SK-N-MC (cell line): ENCODE data around the gene ANTXR2.

Experiments
- EZH2 ChIP-seq: fragments of 200-600 bp; sonication (generic); IDR thresholded peaks from one replicate; pipeline ENCODE4 v1.6.1; 2017; ENCODE audit warnings: antibody characterized with exemption
- FOXP2 ChIP-seq: optimal IDR thresholded peaks from 2 replicates; pipeline ENCODE3; 2011; ENCODE audit warnings: mild to moderate bottlenecking, moderate library complexity; ENCODE audit not compliant: insufficient read depth; ENCODE audit errors: extremely low read length, control extremely low read depth
- POLR2AphosphoS5 ChIP-seq: IDR thresholded peaks from 2 replicates; pipeline ENCODE4 v1.6.1; 2012; ENCODE audit warnings: mild to moderate bottlenecking, low read depth, low read length, borderline replicate concordance

DNA sequence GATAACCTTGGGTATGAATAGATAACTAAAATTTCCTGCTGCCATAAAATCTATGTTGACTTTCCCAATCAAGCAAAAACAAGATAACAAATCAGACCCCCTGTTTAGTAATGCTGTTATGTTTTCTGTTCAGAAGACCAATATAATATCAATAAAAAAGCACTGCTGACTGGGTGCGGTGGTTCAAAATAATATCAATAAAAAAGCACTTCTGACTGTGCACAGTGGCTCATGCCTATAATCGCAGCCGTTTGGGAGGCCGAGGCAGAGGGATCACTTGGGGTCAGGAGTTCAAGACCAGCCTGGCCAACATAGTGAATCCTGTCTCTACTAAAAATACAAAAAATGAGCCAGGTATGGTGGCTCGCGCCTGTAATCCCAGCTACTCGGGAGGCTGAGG, 36.7 kb downstream of the ANTXR2 start:
- TF ChIP-seq EZH2, result no peak
- TF ChIP-seq POLR2AphosphoS5, result no peak
- TF ChIP-seq FOXP2, result no peak
